Right lobe of liver (tissue), 6 donors: ENCODE results near the gene SLC17A9. TPM values are rescaled to one million over a fixed set of nuclear protein-coding genes. Genes with fewer than 3 reads are reported as not detected.

Experiments
- ATAC-seq, 4 donors: fragments of 200-7000 bp; cut with Tn5 transposase; one replicate each; pipeline ENCODE4 v1.9.1; 2020; ENCODE audit warnings: mild to moderate bottlenecking in 4 of 4, moderate library complexity in 4 of 4
- DNase-seq, 3 donors: peaks; one replicate each; pipeline ENCODE4 v3.0.0-alpha.2; 2020
- H3K27ac ChIP-seq, 3 donors: fragments of 200-600 bp; one replicate each; pipeline ENCODE4 v1.8.0; 2022
- H3K27me3 ChIP-seq, 2 donors: fragments of 200-600 bp; one replicate each; pipeline ENCODE4 v1.8.0; 2022
- H3K36me3 ChIP-seq, 4 donors: fragments of 200-600 bp; sonication (generic) in 1 of 4; one replicate each; pipeline versions ENCODE4 v1.5.1 to v1.8.0; 2017 to 2022; ENCODE audit warnings: control low read depth in 1 of 4
- H3K4me1 ChIP-seq, 4 donors: fragments of 200-600 bp; sonication (generic) in 1 of 4; one replicate each; pipeline versions ENCODE4 v1.5.1 to v1.8.0; 2017 to 2022; ENCODE audit warnings: control low read depth in 1 of 4
- H3K4me3 ChIP-seq, 3 donors: fragments of 200-600 bp; one replicate each; pipeline ENCODE4 v1.8.0; 2022
- H3K9me3 ChIP-seq, 4 donors: fragments of 200-600 bp; sonication (generic) in 1 of 4; one replicate each; pipeline versions ENCODE4 v1.5.1 to v1.8.0; 2017 to 2022; ENCODE audit warnings: control low read depth in 1 of 4
- CTCF ChIP-seq, 4 donors: fragments of 200-600 bp in 3 of 4; fragments of 450-650 bp in 1 of 4; IDR thresholded peaks; one replicate each; pipeline versions ENCODE4 v1.5.1 to v1.8.0; 2016 to 2022; ENCODE audit warnings: antibody characterized with exemption in 4 of 4, mild to moderate bottlenecking in 2 of 4
- POLR2A ChIP-seq: fragments of 450-650 bp; IDR thresholded peaks from one replicate; pipeline ENCODE4 v1.6.1; 2017; ENCODE audit warnings: antibody characterized with exemption, mild to moderate bottlenecking
- WGBS: methylation state at CpG from one replicate; pipeline ENCODE4 v1.1.6; 2018; ENCODE audit warnings: low coverage, low lambda C conversion rate; ENCODE audit not compliant: insufficient coverage; ENCODE audit errors: missing lambda C conversion rate; 5-methylcytosine and 5-hydroxymethylcytosine counted together
- intact Hi-C, 2 donors: fragments of 100-400 bp; cut with DNase I; formaldehyde crosslinking; loops; one replicate each; pipeline versions ENCODE4 v1.11.2 to v1.14.1; 2022
- total RNA-seq, 6 experiments: library from RNA; depleted of rRNA in 2 of 6; stranded (reverse); fragments of >200 nt in 2 of 6; fragmentation: NEBNext Ultra II Directional in 3 of 6; extraction: Animal tissue kit (Norgen Biotek cat#: 25700) in 3 of 6; gene quantifications; one replicate each; pipeline versions ENCODE4 v1.1.0 to v1.2.4, GENCODE V29; 2016 to 2023
- donor health status: DM: no; HTN: yes; CAD: no.
- donor health status: DM: no; HTN: no; CAD: no.
- donor health status: DM: no; HTN: no; CAD: no.
- donor health status: DM: no; HTN: yes; CAD: no.
- donor health status: DM: no; HTN: yes; CAD: no.

Gene SLC17A9
- total RNA-seq, 6 experiments from 2014 or later: 29.8 to 99.4 (median 54.1) TPM

GRCh38 chr20:62996596-62996982 lies 44.1 kb downstream of the SLC17A9 start:
- Histone ChIP-seq H3K27ac (no peak overlapping the region), H3K4me1 (no peaks in the 10 kb centered on the region), H3K4me3 (no peak overlapping the region), H3K9me3 (no peaks in the 10 kb centered on the region), H3K27me3 (no peaks in the 10 kb centered on the region), H3K36me3 (no peaks in the 10 kb centered on the region)
- 81% methylated on average over 6 of the region's 14 CpGs for WGBS
- DNase-seq (no peak), ATAC-seq (no peak)
- intact Hi-C loops: no loop called here
- TF ChIP-seq POLR2A: no peak
- no peak for TF ChIP-seq CTCF (IDR thresholded peaks at IDR 0.05)

- H3K4me1 ChIP-seq: no peaks in the 10 kb centered on the region
- H3K36me3 ChIP-seq: no peaks in the 10 kb centered on the region
- TF ChIP-seq POLR2A (no peak), CTCF (IDR thresholded peaks at IDR 0.05) (no peak)
- no peaks in the 10 kb centered on the region for H3K9me3 ChIP-seq
- ATAC-seq (no peak), DNase-seq (no peak)
- no peaks in the 10 kb centered on the region for H3K27me3 ChIP-seq
- H3K27ac ChIP-seq: no peak overlapping the region
- intact Hi-C loops: no loop called here
- WGBS: 12% methylated on average over 5 of the region's 20 CpGs
- no peak overlapping the region for H3K4me3 ChIP-seq
Measured at GRCh38 chr20:62997417-62998035, 45.0 kb downstream of the SLC17A9 start.

GRCh38 chr20:62998449-62998848 lies 45.9 kb downstream of the SLC17A9 start:
- no peaks in the 10 kb centered on the region for H3K36me3 ChIP-seq
- WGBS: 74% methylated on average over 5 of the region's 5 CpGs
- intact Hi-C loops: no loop called here

GRCh38 chr20:62999580-62999979 lies 47.1 kb downstream of the SLC17A9 start:
- Histone ChIP-seq H3K4me3 (no peak overlapping the region), H3K27me3 (peaks cover 3 to 7% of the 10 kb centered on the region in 2 donors), H3K9me3 (no peaks in the 10 kb centered on the region), H3K4me1 (no peaks in the 10 kb centered on the region), H3K36me3 (no peaks in the 10 kb centered on the region), H3K27ac (no peak overlapping the region)
- no peak for DNase-seq
- no peak for TF ChIP-seq POLR2A
- no peak for TF ChIP-seq CTCF (IDR thresholded peaks at IDR 0.05)
- no peak for ATAC-seq
- 45% methylated on average over 10 of the region's 16 CpGs for WGBS
- intact Hi-C loops: no loop called here

More at GRCh38 chr20:62998449-62998848, 45.9 kb downstream of the SLC17A9 start:
- peaks cover 0 to under 1% of the 10 kb centered on the region in 2 donors for H3K27me3 ChIP-seq
- H3K27ac ChIP-seq: no peak overlapping the region
- TF ChIP-seq CTCF (IDR thresholded peaks at IDR 0.05) (no peak), POLR2A (no peak)
- ATAC-seq (no peak), DNase-seq (no peak)
- no peak overlapping the region for H3K4me3 ChIP-seq
- no peaks in the 10 kb centered on the region for H3K4me1 ChIP-seq
- no peaks in the 10 kb centered on the region for H3K9me3 ChIP-seq
